GM23338 (cell line): ENCODE measurements around the gene EYS. TPM values are rescaled to one million over a fixed set of nuclear protein-coding genes. Genes with fewer than 3 reads are reported as not detected.

Source experiments
- ATAC-seq: fragments of 200-7000 bp; cut with Tn5 transposase; 3 replicates; pipeline ENCODE4 v1.9.1; 2020
- DNase-seq: peaks from one replicate; pipeline ENCODE4 v3.0.0-alpha.2; 2015; ENCODE audit warnings: low spot score
- H2AFZ ChIP-seq: fragments of 200-600 bp; sonication (generic); 2 replicates; pipeline ENCODE4 v1.8.0; 2016; ENCODE audit warnings: antibody characterized with exemption, mild to moderate bottlenecking, moderate library complexity
- H3F3A ChIP-seq: fragments of 200-600 bp; sonication (generic); replicated peaks from 2 replicates; pipeline ENCODE4 v1.8.0; 2017; ENCODE audit warnings: antibody characterized with exemption, mixed run types, low read depth
- H3K27ac ChIP-seq: fragments of 200-600 bp; sonication (generic); 2 replicates; pipeline ENCODE4 v1.6.1; 2016; ENCODE audit warnings: low read depth
- H3K27me3 ChIP-seq: fragments of 200-600 bp; sonication (generic); 2 replicates; pipeline ENCODE4 v1.8.0; 2016; ENCODE audit warnings: mild to moderate bottlenecking, mixed run types, moderate library complexity; ENCODE audit not compliant: insufficient read depth
- H3K36me3 ChIP-seq: fragments of 200-600 bp; sonication (generic); 2 replicates; pipeline ENCODE4 v1.8.0; 2016; ENCODE audit warnings: mild to moderate bottlenecking; ENCODE audit not compliant: insufficient read depth
- H3K4me1 ChIP-seq: fragments of 200-600 bp; sonication (generic); 2 replicates; pipeline ENCODE4 v1.8.0; 2016; ENCODE audit warnings: mild to moderate bottlenecking, moderate library complexity; ENCODE audit not compliant: insufficient read depth
- H3K4me2 ChIP-seq: fragments of 200-600 bp; sonication (generic); 2 replicates; pipeline ENCODE4 v1.7.1; 2017; ENCODE audit warnings: mixed run types
- H3K4me3 ChIP-seq: fragments of 200-600 bp; sonication (generic); 2 replicates; pipeline ENCODE4 v1.6.1; 2016; ENCODE audit warnings: mixed run types
- H3K79me2 ChIP-seq: fragments of 200-600 bp; sonication (generic); replicated peaks from 2 replicates; pipeline ENCODE4 v1.8.0; 2017; ENCODE audit warnings: mild to moderate bottlenecking; ENCODE audit not compliant: insufficient read depth
- H3K9me2 ChIP-seq: fragments of 200-600 bp; sonication (generic); 2 replicates; pipeline ENCODE4 v1.8.0; 2017; ENCODE audit not compliant: insufficient read depth
- H4K20me1 ChIP-seq: fragments of 200-600 bp; sonication (generic); replicated peaks from 2 replicates; pipeline ENCODE4 v1.8.0; 2017; ENCODE audit warnings: mild to moderate bottlenecking; ENCODE audit not compliant: insufficient read depth
- H3K27ac Mint-ChIP-seq: 2 replicates; pipeline ENCODE4 v1.8.0; 2020; ENCODE audit warnings: inconsistent platforms, mild to moderate bottlenecking, moderate library complexity, mixed read lengths
- H3K27me3 Mint-ChIP-seq: 3 replicates; pipeline ENCODE4 v1.8.0; 2022; ENCODE audit warnings: low read depth, mild to moderate bottlenecking, moderate library complexity, mixed read lengths, inconsistent platforms; ENCODE audit not compliant: insufficient read depth, poor library complexity
- H3K36me3 Mint-ChIP-seq: 3 replicates; pipeline ENCODE4 v1.8.0; 2021; ENCODE audit warnings: low read depth, mild to moderate bottlenecking, inconsistent platforms, moderate library complexity, mixed read lengths
- H3K4me1 Mint-ChIP-seq: 3 replicates; pipeline ENCODE4 v1.8.0; 2020; ENCODE audit warnings: mild to moderate bottlenecking, inconsistent platforms, mixed read lengths
- H3K4me3 Mint-ChIP-seq: 3 replicates; pipeline ENCODE4 v1.8.0; 2021; ENCODE audit warnings: moderate library complexity, mild to moderate bottlenecking, inconsistent platforms, mixed read lengths
- H3K9me3 Mint-ChIP-seq: 3 replicates; pipeline ENCODE4 v1.8.0; 2020; ENCODE audit warnings: moderate library complexity, mild to moderate bottlenecking, inconsistent platforms, mixed read lengths
- EZH2 ChIP-seq: fragments of 200-600 bp; sonication (generic); IDR thresholded peaks from one replicate; pipeline ENCODE4 v1.8.0; 2017; ENCODE audit warnings: antibody characterized with exemption, mild to moderate bottlenecking, low read depth; ENCODE audit not compliant: unreplicated experiment
- ZNF114 ChIP-seq: fragments of 250-450 bp; sonication (Bioruptor Pico); IDR thresholded peaks from 2 replicates; pipeline ENCODE4 v1.5.0; 2020; ENCODE audit warnings: mild to moderate bottlenecking, moderate library complexity
- polyA plus RNA-seq: library from polyadenylated mRNA; unstranded; fragments of >200 nt; fragmentation: Nextera tagmentation; extraction: Ambion mirVana; gene quantifications from 2 replicates; pipeline ENCODE4 v1.2.1, GENCODE V29; 2016
- total RNA-seq: library from RNA; depleted of rRNA; stranded (reverse); fragments of >200 nt; shearing (Covaris generic); gene quantifications from 2 replicates; pipeline ENCODE4 v1.2.3, GENCODE V29; 2014
- TF ChIP-seq, protein P1 (sequence below): fragments of 250-450 bp; sonication (Bioruptor Pico); IDR thresholded peaks from 2 replicates; pipeline ENCODE4 v1.5.0; 2020; ENCODE audit warnings: mild to moderate bottlenecking, moderate library complexity
- TF ChIP-seq, protein P2 (sequence below), 2 experiments: fragments of 200-600 bp in 1 of 2; sonication (generic) in 1 of 2; conservative IDR thresholded peaks; 2 replicates each; pipeline versions ENCODE4 v1.5.1 to v1.6.1; 2016 to 2017; ENCODE audit warnings: antibody characterized with exemption in 2 of 2, low read depth in 2 of 2, mild to moderate bottlenecking in 2 of 2, moderate library complexity in 1 of 2

EYS gene
- total and polyA plus RNA-seq, 2 experiments from 2014 or later = 0.38 to 0.52 TPM

DNA sequence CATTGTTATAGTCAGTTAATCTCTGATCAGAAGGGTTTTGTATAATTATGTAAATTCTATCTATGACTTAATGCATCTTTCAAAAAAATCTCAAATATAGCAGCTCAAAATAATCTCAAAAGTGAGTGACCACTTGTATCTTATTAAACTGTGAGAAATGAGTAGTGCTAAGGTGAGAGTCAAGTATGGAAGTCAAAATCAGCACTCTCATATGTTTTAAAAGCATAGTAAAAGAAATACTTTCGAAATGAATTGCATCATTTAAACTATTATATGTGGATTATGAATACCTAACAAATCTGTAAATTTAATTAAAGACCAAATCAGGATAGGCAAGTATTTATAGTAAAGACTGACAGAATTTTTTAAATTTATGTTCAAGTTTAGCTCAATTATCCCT, 1425.9 kb downstream of the EYS start:
- no peak for TF ChIP-seq ZNF114
- no peak for TF ChIP-seq EZH2
- Histone ChIP-seq H3K4me1 (peaks cover 6% of the 10 kb centered on the region; the same call in 1 of the 2 replicates), H3K36me3 (no peaks in the 10 kb centered on the region), H3K79me2 (no peaks in the 10 kb centered on the region), H3F3A (no peaks in the 10 kb centered on the region), H3K4me3 (no peak overlapping the region), H3K4me2 (no peak overlapping the region), H3K9me2 (no peaks in the 10 kb centered on the region), H4K20me1 (no peaks in the 10 kb centered on the region), H3K27ac (no peak overlapping the region), H3K27me3 (no peaks in the 10 kb centered on the region), H2AFZ (no peak overlapping the region)
- Mint-ChIP-seq H3K4me1 (peaks cover 11% of the 10 kb centered on the region), H3K36me3 (peaks cover 15% of the 10 kb centered on the region), H3K27me3 (no peaks in the 10 kb centered on the region), H3K9me3 (peaks cover 21% of the 10 kb centered on the region), H3K4me3 (no peak overlapping the region), H3K27ac (no peak overlapping the region)
- ATAC-seq = no peak
- no peak for DNase-seq

DNA sequence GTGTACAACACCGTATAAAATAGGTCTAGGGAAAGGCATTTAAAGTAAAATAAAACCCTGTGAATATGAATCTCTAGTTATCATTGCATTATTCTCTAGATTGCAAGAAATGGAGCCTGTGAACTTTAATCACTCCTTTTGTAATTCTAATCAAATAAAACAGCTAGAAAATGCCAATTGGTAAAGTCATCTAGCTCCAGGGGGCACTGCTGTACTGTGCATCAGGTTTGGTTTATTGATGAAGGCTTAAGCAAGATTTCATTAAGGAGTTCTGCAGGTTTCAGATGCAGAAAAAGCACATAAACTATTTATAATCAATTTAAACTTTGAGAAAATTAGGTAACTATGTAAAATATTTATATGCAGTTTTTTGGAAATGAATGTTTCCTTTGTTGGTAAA, 1426.5 kb downstream of the EYS start:
- TF ChIP-seq, protein P1, sequence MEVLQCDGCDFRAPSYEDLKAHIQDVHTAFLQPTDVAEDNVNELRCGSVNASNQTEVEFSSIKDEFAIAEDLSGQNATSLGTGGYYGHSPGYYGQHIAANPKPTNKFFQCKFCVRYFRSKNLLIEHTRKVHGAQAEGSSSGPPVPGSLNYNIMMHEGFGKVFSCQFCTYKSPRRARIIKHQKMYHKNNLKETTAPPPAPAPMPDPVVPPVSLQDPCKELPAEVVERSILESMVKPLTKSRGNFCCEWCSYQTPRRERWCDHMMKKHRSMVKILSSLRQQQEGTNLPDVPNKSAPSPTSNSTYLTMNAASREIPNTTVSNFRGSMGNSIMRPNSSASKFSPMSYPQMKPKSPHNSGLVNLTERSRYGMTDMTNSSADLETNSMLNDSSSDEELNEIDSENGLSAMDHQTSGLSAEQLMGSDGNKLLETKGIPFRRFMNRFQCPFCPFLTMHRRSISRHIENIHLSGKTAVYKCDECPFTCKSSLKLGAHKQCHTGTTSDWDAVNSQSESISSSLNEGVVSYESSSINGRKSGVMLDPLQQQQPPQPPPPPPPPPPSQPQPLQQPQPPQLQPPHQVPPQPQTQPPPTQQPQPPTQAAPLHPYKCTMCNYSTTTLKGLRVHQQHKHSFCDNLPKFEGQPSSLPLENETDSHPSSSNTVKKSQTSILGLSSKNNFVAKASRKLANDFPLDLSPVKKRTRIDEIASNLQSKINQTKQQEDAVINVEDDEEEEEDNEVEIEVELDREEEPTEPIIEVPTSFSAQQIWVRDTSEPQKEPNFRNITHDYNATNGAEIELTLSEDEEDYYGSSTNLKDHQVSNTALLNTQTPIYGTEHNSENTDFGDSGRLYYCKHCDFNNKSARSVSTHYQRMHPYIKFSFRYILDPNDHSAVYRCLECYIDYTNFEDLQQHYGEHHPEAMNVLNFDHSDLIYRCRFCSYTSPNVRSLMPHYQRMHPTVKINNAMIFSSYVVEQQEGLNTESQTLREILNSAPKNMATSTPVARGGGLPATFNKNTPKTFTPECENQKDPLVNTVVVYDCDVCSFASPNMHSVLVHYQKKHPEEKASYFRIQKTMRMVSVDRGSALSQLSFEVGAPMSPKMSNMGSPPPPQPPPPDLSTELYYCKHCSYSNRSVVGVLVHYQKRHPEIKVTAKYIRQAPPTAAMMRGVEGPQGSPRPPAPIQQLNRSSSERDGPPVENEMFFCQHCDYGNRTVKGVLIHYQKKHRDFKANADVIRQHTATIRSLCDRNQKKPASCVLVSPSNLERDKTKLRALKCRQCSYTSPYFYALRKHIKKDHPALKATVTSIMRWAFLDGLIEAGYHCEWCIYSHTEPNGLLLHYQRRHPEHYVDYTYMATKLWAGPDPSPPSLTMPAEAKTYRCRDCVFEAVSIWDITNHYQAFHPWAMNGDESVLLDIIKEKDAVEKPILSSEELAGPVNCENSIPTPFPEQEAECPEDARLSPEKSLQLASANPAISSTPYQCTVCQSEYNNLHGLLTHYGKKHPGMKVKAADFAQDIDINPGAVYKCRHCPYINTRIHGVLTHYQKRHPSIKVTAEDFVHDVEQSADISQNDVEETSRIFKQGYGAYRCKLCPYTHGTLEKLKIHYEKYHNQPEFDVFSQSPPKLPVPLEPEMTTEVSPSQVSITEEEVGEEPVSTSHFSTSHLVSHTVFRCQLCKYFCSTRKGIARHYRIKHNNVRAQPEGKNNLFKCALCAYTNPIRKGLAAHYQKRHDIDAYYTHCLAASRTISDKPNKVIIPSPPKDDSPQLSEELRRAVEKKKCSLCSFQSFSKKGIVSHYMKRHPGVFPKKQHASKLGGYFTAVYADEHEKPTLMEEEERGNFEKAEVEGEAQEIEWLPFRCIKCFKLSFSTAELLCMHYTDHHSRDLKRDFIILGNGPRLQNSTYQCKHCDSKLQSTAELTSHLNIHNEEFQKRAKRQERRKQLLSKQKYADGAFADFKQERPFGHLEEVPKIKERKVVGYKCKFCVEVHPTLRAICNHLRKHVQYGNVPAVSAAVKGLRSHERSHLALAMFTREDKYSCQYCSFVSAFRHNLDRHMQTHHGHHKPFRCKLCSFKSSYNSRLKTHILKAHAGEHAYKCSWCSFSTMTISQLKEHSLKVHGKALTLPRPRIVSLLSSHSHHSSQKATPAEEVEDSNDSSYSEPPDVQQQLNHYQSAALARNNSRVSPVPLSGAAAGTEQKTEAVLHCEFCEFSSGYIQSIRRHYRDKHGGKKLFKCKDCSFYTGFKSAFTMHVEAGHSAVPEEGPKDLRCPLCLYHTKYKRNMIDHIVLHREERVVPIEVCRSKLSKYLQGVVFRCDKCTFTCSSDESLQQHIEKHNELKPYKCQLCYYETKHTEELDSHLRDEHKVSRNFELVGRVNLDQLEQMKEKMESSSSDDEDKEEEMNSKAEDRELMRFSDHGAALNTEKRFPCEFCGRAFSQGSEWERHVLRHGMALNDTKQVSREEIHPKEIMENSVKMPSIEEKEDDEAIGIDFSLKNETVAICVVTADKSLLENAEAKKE (CRISPR knock-in tag) = no peak
- TF ChIP-seq, protein P2, sequence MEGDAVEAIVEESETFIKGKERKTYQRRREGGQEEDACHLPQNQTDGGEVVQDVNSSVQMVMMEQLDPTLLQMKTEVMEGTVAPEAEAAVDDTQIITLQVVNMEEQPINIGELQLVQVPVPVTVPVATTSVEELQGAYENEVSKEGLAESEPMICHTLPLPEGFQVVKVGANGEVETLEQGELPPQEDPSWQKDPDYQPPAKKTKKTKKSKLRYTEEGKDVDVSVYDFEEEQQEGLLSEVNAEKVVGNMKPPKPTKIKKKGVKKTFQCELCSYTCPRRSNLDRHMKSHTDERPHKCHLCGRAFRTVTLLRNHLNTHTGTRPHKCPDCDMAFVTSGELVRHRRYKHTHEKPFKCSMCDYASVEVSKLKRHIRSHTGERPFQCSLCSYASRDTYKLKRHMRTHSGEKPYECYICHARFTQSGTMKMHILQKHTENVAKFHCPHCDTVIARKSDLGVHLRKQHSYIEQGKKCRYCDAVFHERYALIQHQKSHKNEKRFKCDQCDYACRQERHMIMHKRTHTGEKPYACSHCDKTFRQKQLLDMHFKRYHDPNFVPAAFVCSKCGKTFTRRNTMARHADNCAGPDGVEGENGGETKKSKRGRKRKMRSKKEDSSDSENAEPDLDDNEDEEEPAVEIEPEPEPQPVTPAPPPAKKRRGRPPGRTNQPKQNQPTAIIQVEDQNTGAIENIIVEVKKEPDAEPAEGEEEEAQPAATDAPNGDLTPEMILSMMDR (conservative IDR thresholded peaks at IDR 0.05; ENCODE audit: low read depth in 2 of 2) = peak; percentile 55 to 64
- no peak overlapping the region for H2AFZ ChIP-seq
- peaks cover 6% of the 10 kb centered on the region; the same call in 1 of the 2 replicates for H3K4me1 ChIP-seq
- H3K4me3 Mint-ChIP-seq = no peak overlapping the region
- peaks cover 11% of the 10 kb centered on the region for H3K4me1 Mint-ChIP-seq
- no peaks in the 10 kb centered on the region for H3K27me3 ChIP-seq
- no peak overlapping the region for H3K4me2 ChIP-seq
- H4K20me1 ChIP-seq = no peaks in the 10 kb centered on the region
- H3K36me3 ChIP-seq = no peaks in the 10 kb centered on the region
- H3F3A ChIP-seq = no peaks in the 10 kb centered on the region
- H3K36me3 Mint-ChIP-seq = peaks cover 15% of the 10 kb centered on the region
- no peak overlapping the region for H3K27ac ChIP-seq
- H3K79me2 ChIP-seq = no peaks in the 10 kb centered on the region
- H3K9me3 Mint-ChIP-seq = peaks cover 21% of the 10 kb centered on the region
- H3K4me3 ChIP-seq = no peak overlapping the region
- DNase-seq = peak; percentile 62
- no peak overlapping the region for H3K27ac Mint-ChIP-seq
- H3K9me2 ChIP-seq = no peaks in the 10 kb centered on the region
- no peaks in the 10 kb centered on the region for H3K27me3 Mint-ChIP-seq
- no peak for ATAC-seq
